NT2/D1 (cell line): ENCODE measurements around the gene PRG2.
A peak's percentile ranks its signal among the peaks of the same experiment; 100 is the strongest.
"Not testable (repeated sequence)": the region's sequence is repeated elsewhere in the genome, so short reads cannot be mapped to it uniquely, and the experiment has no call there.

Experiments used
- DNase-seq: peaks from one replicate; pipeline ENCODE4 v3.0.0-alpha.2; 2011; ENCODE audit warnings: low read depth, low spot score
- H3K27me3 ChIP-seq: 2 replicates; pipeline ENCODE4 v1.6.0; 2011; ENCODE audit warnings: mild to moderate bottlenecking; ENCODE audit not compliant: insufficient read length, insufficient read depth
- H3K36me3 ChIP-seq: 2 replicates; pipeline ENCODE4 v1.6.1; 2011; ENCODE audit warnings: mild to moderate bottlenecking, low read length, mixed read lengths; ENCODE audit not compliant: insufficient read depth, insufficient read length
- H3K4me1 ChIP-seq: 2 replicates; pipeline ENCODE4 v1.5.1; 2011; ENCODE audit not compliant: insufficient read depth, insufficient read length
- H3K4me3 ChIP-seq: 2 replicates; pipeline ENCODE4 v1.5.1; 2011; ENCODE audit warnings: low read depth; ENCODE audit not compliant: insufficient read length
- H3K9ac ChIP-seq: 2 replicates; pipeline ENCODE4 v1.6.0; 2011; ENCODE audit warnings: low read depth; ENCODE audit not compliant: insufficient read length
- H3K9me3 ChIP-seq: 2 replicates; pipeline ENCODE4 v1.5.1; 2011; ENCODE audit warnings: mild to moderate bottlenecking, low read length; ENCODE audit not compliant: insufficient read depth
- SUZ12 ChIP-seq: IDR thresholded peaks from 2 replicates; pipeline ENCODE4 v1.6.1; 2011; ENCODE audit not compliant: insufficient read length, insufficient read depth; ENCODE audit errors: extremely low read depth
- YY1 ChIP-seq: IDR thresholded peaks from 2 replicates; pipeline ENCODE4 v1.6.1; 2011; ENCODE audit not compliant: insufficient read length, insufficient read depth
- ZNF274 ChIP-seq: IDR thresholded peaks from 2 replicates; pipeline ENCODE4 v1.6.1; 2011; ENCODE audit warnings: mild to moderate bottlenecking, low read depth, low read length

PRG2 gene

DNA sequence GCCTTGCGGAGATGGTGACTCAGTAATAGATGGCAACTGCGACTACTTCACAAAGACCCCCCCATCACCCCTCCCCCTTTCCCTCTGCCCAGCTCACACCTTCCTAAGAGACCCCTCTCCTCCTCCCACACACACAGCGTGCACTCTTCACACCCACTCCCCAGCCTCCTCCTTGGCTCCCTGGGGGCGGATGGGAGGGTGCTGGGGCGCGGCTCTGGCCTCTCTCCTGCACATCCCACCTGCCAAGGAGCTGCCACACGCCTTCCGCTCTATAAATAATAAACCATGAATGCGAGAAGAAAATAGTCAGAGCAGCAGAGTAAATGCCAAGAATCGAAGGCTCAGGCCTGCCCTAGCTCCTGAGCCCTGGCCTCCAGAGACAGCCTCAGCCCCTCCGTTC lies 47.7 kb downstream of the PRG2 start:
- TF ChIP-seq SUZ12 (no peak), YY1 (no peak), ZNF274 (no peak)
- DNase-seq: no peak
- no peaks in the 10 kb centered on the region for H3K9me3 ChIP-seq
- H3K27me3 ChIP-seq: peaks cover 8% of the 10 kb centered on the region
- H3K4me1 ChIP-seq: peaks cover 34% of the 10 kb centered on the region
- H3K9ac ChIP-seq: no peak overlapping the region
- no peaks in the 10 kb centered on the region for H3K36me3 ChIP-seq
- no peak overlapping the region for H3K4me3 ChIP-seq

- Histone ChIP-seq H3K9ac (no peak overlapping the region), H3K4me3 (no peak overlapping the region), H3K4me1 (peaks cover 34% of the 10 kb centered on the region), H3K36me3 (no peaks in the 10 kb centered on the region), H3K27me3 (no peaks in the 10 kb centered on the region), H3K9me3 (no peaks in the 10 kb centered on the region)
- no peak for DNase-seq
- TF ChIP-seq YY1: no peak
- TF ChIP-seq ZNF274: no peak
- no peak for TF ChIP-seq SUZ12
Observed at GRCh38 chr11:57341250-57341808, 49.1 kb downstream of the PRG2 start.

- DNase-seq: no peak
- no peaks in the 10 kb centered on the region for H3K27me3 ChIP-seq
- no peaks in the 10 kb centered on the region for H3K9me3 ChIP-seq
- H3K9ac ChIP-seq: no peak overlapping the region
- peaks cover 32% of the 10 kb centered on the region for H3K4me1 ChIP-seq
- H3K4me3 ChIP-seq: no peak overlapping the region
- no peak for TF ChIP-seq ZNF274
- TF ChIP-seq SUZ12: no peak
- no peak for TF ChIP-seq YY1
- no peaks in the 10 kb centered on the region for H3K36me3 ChIP-seq
Observed at GRCh38 chr11:57340039-57340615, 50.3 kb downstream of the PRG2 start.

DNA sequence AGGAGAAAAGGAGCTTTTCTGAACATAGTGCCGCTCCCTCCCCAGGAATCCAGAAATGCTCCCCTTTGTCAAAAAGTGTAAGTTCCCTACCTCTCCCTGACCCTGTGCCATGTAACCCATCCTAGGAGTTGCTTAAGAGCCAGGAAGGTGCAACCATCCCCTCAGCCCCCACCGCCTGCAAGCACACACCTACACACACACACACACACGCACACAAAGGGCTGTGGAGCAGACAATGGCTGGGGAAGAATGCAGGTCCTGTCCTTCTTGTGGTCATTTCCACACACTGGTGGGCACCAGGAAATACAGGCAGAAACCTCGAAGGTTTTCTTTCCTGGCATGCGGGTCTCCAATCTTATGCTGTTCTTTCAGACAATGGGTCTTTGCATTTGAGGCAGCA lies 51.1 kb downstream of the PRG2 start:
- Histone ChIP-seq H3K9me3 (no peaks in the 10 kb centered on the region), H3K27me3 (no peaks in the 10 kb centered on the region), H3K36me3 (peaks cover 8% of the 10 kb centered on the region), H3K4me3 (no peak overlapping the region), H3K4me1 (peaks cover 31% of the 10 kb centered on the region), H3K9ac (peak overlapping the region; percentile 6)
- DNase-seq: no peak
- no peak for TF ChIP-seq ZNF274

DNA sequence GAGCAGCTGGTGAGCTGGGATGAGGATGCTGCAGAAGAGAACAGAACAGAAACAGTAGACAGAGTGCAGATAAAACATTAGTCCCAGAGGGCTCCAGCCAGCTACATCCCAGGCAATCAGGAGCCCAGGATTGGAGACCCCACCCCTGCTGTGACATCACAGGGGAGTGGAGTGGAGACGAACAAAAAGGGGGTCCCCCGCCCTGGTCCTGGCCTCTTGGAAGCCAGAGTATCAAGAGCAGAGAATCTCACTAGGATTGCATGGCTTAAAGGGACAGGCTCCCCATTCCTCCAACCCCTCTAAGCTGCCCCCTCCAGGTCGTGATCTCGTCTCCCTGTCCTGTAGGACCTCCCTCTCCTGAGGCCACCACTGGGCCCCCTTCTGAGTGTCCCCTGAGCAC lies 52.3 kb downstream of the PRG2 start, which contains the start of gene P2RX3:
Gene P2RX3, plus strand, starts transcription at position 211 of the 400 bp plus-strand sequence. CDS start 199 bp downstream, outside the sequence.
- Histone ChIP-seq H3K4me1 (peaks cover 22% of the 10 kb centered on the region), H3K4me3 (no peak within 1 kb of the TSS), H3K9me3 (no peaks in the 10 kb centered on the region), H3K9ac (no peak within 1 kb of the TSS), H3K27me3 (no peaks in the 10 kb centered on the region), H3K36me3 (peaks cover 20% of the 10 kb centered on the region)
- DNase-seq: no peak
- TF ChIP-seq SUZ12 (no peak), ZNF274 (no peak), YY1 (no peak)

- H3K9ac ChIP-seq, DNase-seq, H3K27me3 ChIP-seq, H3K9me3 ChIP-seq, H3K4me3 ChIP-seq: not testable (repeated sequence)
- Histone ChIP-seq H3K4me1 (peaks cover 22% of the 10 kb centered on the region), H3K36me3 (peaks cover 33% of the 10 kb centered on the region)
Observed at GRCh38 chr11:57336856-57337255, 53.6 kb downstream of the PRG2 start.
